ACC112 (cell line): ENCODE results near the gene IGBP1.
"Not testable (repeated sequence)": the region's sequence is repeated elsewhere in the genome, so short reads cannot be mapped to it uniquely, and the experiment has no call there.

ENCODE experiments used
- H2AFZ ChIP-seq: fragments of 200-600 bp; sonication (generic); one replicate; pipeline ENCODE4 v1.6.0; 2017; ENCODE audit warnings: antibody characterized with exemption, low read length; ENCODE audit not compliant: unreplicated experiment
- H3K27ac ChIP-seq: fragments of 200-600 bp; sonication (generic); 2 replicates; pipeline ENCODE4 v1.5.1; 2014; ENCODE audit warnings: low read depth, mild to moderate bottlenecking, antibody characterized with exemption, low read length, moderate library complexity
- H3K27me3 ChIP-seq: fragments of 200-600 bp; sonication (generic); 2 replicates; pipeline ENCODE4 v1.6.1; 2014; ENCODE audit warnings: mild to moderate bottlenecking, antibody characterized with exemption, low read length, moderate library complexity, mixed read lengths; ENCODE audit not compliant: insufficient read depth
- H3K36me3 ChIP-seq: fragments of 200-600 bp; sonication (generic); 2 replicates; pipeline ENCODE4 v1.6.1; 2016; ENCODE audit warnings: mild to moderate bottlenecking, antibody characterized with exemption, low read length, moderate library complexity, mixed read lengths; ENCODE audit not compliant: insufficient read depth
- H3K4me1 ChIP-seq: fragments of 200-600 bp; sonication (generic); one replicate; pipeline ENCODE4 v1.6.1; 2016; ENCODE audit warnings: low read length, mixed read lengths; ENCODE audit not compliant: insufficient read depth, unreplicated experiment, control insufficient read depth
- H3K4me3 ChIP-seq: fragments of 200-600 bp; sonication (generic); 2 replicates; pipeline ENCODE4 v1.5.1; 2014; ENCODE audit warnings: mild to moderate bottlenecking, low read depth, low read length
- H3K79me2 ChIP-seq: fragments of 200-600 bp; sonication (generic); one replicate; pipeline ENCODE4 v1.6.0; 2016; ENCODE audit warnings: low read length; ENCODE audit not compliant: control insufficient read depth, unreplicated experiment, insufficient read depth

Gene IGBP1

GRCh38 chrX:70196961-70197720 lies 63.9 kb downstream of the IGBP1 start:
- no peaks in the 10 kb centered on the region for H3K36me3 ChIP-seq
- no peaks in the 10 kb centered on the region for H3K4me1 ChIP-seq
- peak overlapping the region; percentile 62 for H2AFZ ChIP-seq
- no peak overlapping the region; the same call in 1 of the 2 replicates for H3K4me3 ChIP-seq
- H3K27ac ChIP-seq, result no peak overlapping the region
- H3K79me2 ChIP-seq, result no peaks in the 10 kb centered on the region
- 0 out of 2 replicates have a peak, but pooled peaks cover 6% of the 10 kb centered on the region for H3K27me3 ChIP-seq

DNA sequence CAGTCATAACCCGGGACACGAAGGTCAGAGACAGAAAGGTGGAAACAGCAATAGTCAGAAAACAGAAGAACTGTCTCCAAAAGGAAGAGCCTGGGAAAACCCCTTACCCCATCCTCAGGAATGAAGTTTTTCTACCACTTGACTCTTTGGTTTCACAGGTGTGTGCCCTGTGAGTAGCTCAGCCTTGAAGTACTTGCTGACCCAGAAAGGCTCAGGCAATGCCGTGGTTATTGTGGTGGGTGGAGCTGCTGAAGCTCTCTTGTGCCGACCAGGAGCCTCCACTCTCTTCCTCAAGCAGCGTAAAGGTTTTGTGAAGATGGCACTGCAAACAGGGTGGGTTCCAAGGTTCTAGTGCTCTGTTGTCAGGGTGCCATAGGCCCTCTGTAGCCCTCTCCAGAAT lies 68.5 kb downstream of the IGBP1 start:
- Histone ChIP-seq H3K79me2 (no peaks in the 10 kb centered on the region), H3K36me3 (no peaks in the 10 kb centered on the region), H3K27me3 (peaks cover 22% of the 10 kb centered on the region; the same call in 1 of the 2 replicates), H3K4me3 (no peak overlapping the region), H3K27ac (no peak overlapping the region), H3K4me1 (no peaks in the 10 kb centered on the region), H2AFZ (no peak overlapping the region)

DNA sequence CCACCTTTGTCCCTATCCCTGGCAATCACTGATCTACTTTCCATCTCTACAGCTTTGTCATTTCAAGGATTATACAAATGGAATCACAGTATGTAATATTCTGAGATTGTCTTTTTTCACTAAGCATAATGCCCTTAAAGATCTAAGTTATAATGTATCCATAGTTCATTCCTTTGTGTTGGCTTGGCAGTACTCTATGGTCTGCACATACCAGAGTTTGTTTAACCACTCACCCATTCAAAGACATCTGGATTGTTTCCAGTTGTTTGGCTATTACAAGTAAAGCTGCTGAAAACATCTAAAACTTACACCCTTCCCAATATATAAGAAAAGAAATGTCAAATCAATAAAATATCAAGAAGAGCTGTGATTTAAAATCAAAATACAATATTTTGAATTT lies 75.2 kb downstream of the IGBP1 start:
- no peak overlapping the region for H2AFZ ChIP-seq
- no peaks in the 10 kb centered on the region for H3K36me3 ChIP-seq
- no peak overlapping the region for H3K4me3 ChIP-seq
- H3K4me1 ChIP-seq, result no peaks in the 10 kb centered on the region
- H3K27ac ChIP-seq, result no peak overlapping the region
- H3K79me2 ChIP-seq, result no peaks in the 10 kb centered on the region
- peaks cover 8% of the 10 kb centered on the region; the same call in 1 of the 2 replicates for H3K27me3 ChIP-seq

DNA sequence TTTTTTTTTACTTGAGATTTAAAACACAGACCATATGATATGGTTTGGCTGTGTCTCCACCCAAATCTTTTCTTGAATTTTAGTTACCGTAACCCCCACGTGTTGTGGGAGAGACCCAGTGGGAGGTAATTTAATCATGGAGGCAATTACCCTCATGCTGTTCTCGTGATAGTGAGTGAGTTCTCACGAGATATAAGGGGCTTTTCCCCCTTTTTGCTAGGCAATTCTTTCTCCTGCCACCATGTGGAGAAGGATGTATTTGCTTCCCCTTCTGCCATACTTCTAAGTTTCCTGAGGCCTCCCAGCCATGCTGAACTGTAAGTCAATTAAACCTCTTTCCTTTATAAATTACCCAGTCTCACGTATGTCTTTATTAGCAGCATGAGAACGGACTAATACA lies 76.3 kb downstream of the IGBP1 start:
- not testable (repeated sequence) for H3K36me3 ChIP-seq, H3K27ac ChIP-seq, H3K4me1 ChIP-seq, H3K4me3 ChIP-seq, H2AFZ ChIP-seq, H3K27me3 ChIP-seq, H3K79me2 ChIP-seq
